NB4 (cell line): ENCODE data around the gene GCAT.
A peak's percentile ranks its signal among the peaks of the same experiment; 100 is the strongest.

Source experiments
- CTCF ChIP-seq: IDR thresholded peaks from one replicate; pipeline ENCODE4 v1.5.1; 2012; ENCODE audit warnings: low read depth, low read length
- MYC ChIP-seq: IDR thresholded peaks from 2 replicates; pipeline ENCODE4 v1.6.1; 2011; ENCODE audit warnings: low read depth, low read length
- POLR2A ChIP-seq: IDR thresholded peaks from 2 replicates; pipeline ENCODE4 v1.6.1; 2011; ENCODE audit warnings: mild to moderate bottlenecking; ENCODE audit not compliant: insufficient read length; ENCODE audit errors: extremely low read depth
- TF ChIP-seq, protein P1 (sequence below): IDR thresholded peaks from 2 replicates; pipeline ENCODE4 v1.6.1; 2011; ENCODE audit warnings: low read depth, low read length

GRCh38 chr22:37777122-37777687 is 30.5 kb upstream of the GCAT start:
- TF ChIP-seq CTCF (no peak), POLR2A (no peak), MYC (no peak)
- TF ChIP-seq, protein P1, sequence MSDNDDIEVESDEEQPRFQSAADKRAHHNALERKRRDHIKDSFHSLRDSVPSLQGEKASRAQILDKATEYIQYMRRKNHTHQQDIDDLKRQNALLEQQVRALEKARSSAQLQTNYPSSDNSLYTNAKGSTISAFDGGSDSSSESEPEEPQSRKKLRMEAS: peak; percentile 91
